Endothelial cell of umbilical vein (primary cell): ENCODE data around the gene PIK3R2. TPM values are rescaled to one million over a fixed set of nuclear protein-coding genes. Genes with fewer than 3 reads are reported as not detected.

Experiments used
- BruUV-seq: library from RNA; stranded (reverse); fragments of 400-500 nt; replicated peaks from 2 replicates; lab custom pipeline; 2021; lab: Mats Ljungman, UMichigan
- CTCF ChIA-PET: fragments of 300-600, 350-600 bp; sonication (Branson Sonifier 250); formaldehyde crosslinking; loops from one replicate; lab custom pipeline; 2021; ENCODE audit warnings: antibody characterized with exemption, inconsistent platforms; lab: Charles Lee
- POLR2A ChIA-PET: fragments of 300-600, 350-600 bp; sonication (Branson Sonifier 250); formaldehyde crosslinking; loops from one replicate; lab custom pipeline; 2021; ENCODE audit warnings: antibody characterized with exemption, inconsistent platforms; lab: Charles Lee
- DNase-seq: peaks from one replicate; pipeline ENCODE4 v3.0.0-alpha.2; 2011; ENCODE audit warnings: low read depth, low spot score
- FAIRE-seq: peaks from 2 replicates; lab custom pipeline; 2011; peaks lifted over from hg19 to GRCh38; lab: Jason Lieb, UNC
- H2AFZ ChIP-seq: 2 replicates; pipeline ENCODE4 v1.6.0; 2012; ENCODE audit warnings: low read depth, low read length, control low read depth, inconsistent platforms
- H3K27ac ChIP-seq: 2 replicates; pipeline ENCODE4 v1.5.1; 2011; ENCODE audit warnings: low read depth, mild to moderate bottlenecking, control low read depth, low read length, moderate library complexity; ENCODE audit not compliant: insufficient read depth
- H3K27me3 ChIP-seq, 2 experiments: 2 replicates each; pipeline versions ENCODE4 v1.6.0 to v1.6.1; 2011; ENCODE audit warnings: low read length in 2 of 2, mixed read lengths in 1 of 2; ENCODE audit not compliant: control insufficient read depth in 2 of 2, insufficient read depth in 2 of 2
- H3K36me3 ChIP-seq, 2 experiments: 2 replicates in 1 of 2; 3 replicates in 1 of 2; pipeline ENCODE4 v1.5.1; 2011; ENCODE audit warnings: low read length in 2 of 2, mild to moderate bottlenecking in 1 of 2, moderate library complexity in 1 of 2; ENCODE audit not compliant: control insufficient read depth in 2 of 2, insufficient read depth in 2 of 2; ENCODE audit errors: extremely low read depth in 1 of 2
- H3K4me1 ChIP-seq: 3 replicates; pipeline ENCODE4 v1.5.1; 2011; ENCODE audit warnings: mild to moderate bottlenecking, low read length; ENCODE audit not compliant: control insufficient read depth, insufficient read depth; ENCODE audit errors: extremely low read depth
- H3K4me2 ChIP-seq: 2 replicates; pipeline ENCODE4 v1.6.1; 2011; ENCODE audit warnings: low read length, control low read depth, mixed read lengths; ENCODE audit not compliant: insufficient read depth
- H3K4me3 ChIP-seq, 3 experiments: fragments of 200-600 bp in 1 of 3; sonication (generic), shearing (Covaris generic) in 1 of 3; replicated peaks in 1 of 3; 2 replicates each; pipeline ENCODE4 v1.5.1; 2011 to 2016; ENCODE audit warnings: control low read depth in 3 of 3, low read length in 3 of 3, mild to moderate bottlenecking in 2 of 3, inconsistent platforms in 1 of 3, low read depth in 1 of 3, moderate library complexity in 1 of 3; ENCODE audit not compliant: insufficient read depth in 1 of 3
- H3K79me2 ChIP-seq: 2 replicates; pipeline ENCODE4 v1.6.0; 2012; ENCODE audit warnings: low read length, inconsistent platforms; ENCODE audit not compliant: control insufficient read depth, insufficient read depth
- H3K9ac ChIP-seq: replicated peaks from 2 replicates; pipeline ENCODE3; 2011; ENCODE audit warnings: low read length, control low read depth; ENCODE audit not compliant: insufficient read depth; ENCODE audit errors: extremely low read depth
- H3K9me1 ChIP-seq: replicated peaks from 3 replicates; pipeline ENCODE4 v1.6.0; 2011; ENCODE audit warnings: mild to moderate bottlenecking, low read length; ENCODE audit not compliant: control insufficient read depth, insufficient read depth; ENCODE audit errors: extremely low read depth
- H3K9me3 ChIP-seq: replicated peaks from 2 replicates; pipeline ENCODE4 v1.5.1; 2012; ENCODE audit warnings: low read length, inconsistent platforms; ENCODE audit not compliant: control insufficient read depth, insufficient read depth
- H4K20me1 ChIP-seq: replicated peaks from 2 replicates; pipeline ENCODE3; 2011; ENCODE audit warnings: mild to moderate bottlenecking, low read length; ENCODE audit not compliant: control insufficient read depth, insufficient read depth; ENCODE audit errors: extremely low read depth
- EZH2 ChIP-seq: IDR thresholded peaks from 2 replicates; pipeline ENCODE4 v1.6.1; 2012; ENCODE audit warnings: borderline replicate concordance, low read depth, mild to moderate bottlenecking, moderate library complexity, low read length, inconsistent platforms; ENCODE audit not compliant: severe bottlenecking
- FOS ChIP-seq: IDR thresholded peaks from 2 replicates; pipeline ENCODE4 v1.6.1; 2011; ENCODE audit warnings: mild to moderate bottlenecking, low read length, moderate library complexity, borderline replicate concordance; ENCODE audit not compliant: insufficient read depth
- GATA2 ChIP-seq: IDR thresholded peaks from 2 replicates; pipeline ENCODE4 v1.7.0; 2011; ENCODE audit warnings: low read depth, mild to moderate bottlenecking, moderate library complexity, mixed read lengths, low read length; ENCODE audit not compliant: insufficient read length, insufficient read depth
- JUN ChIP-seq: IDR thresholded peaks from 2 replicates; pipeline ENCODE4 v1.6.1; 2011; ENCODE audit warnings: borderline replicate concordance, low read depth; ENCODE audit not compliant: insufficient read length, insufficient read depth
- MAX ChIP-seq: IDR thresholded peaks from 2 replicates; pipeline ENCODE4 v1.6.1; 2011; ENCODE audit not compliant: insufficient read depth, insufficient read length
- MYC ChIP-seq: IDR thresholded peaks from one replicate; pipeline ENCODE4 v1.6.1; 2011; ENCODE audit warnings: mild to moderate bottlenecking, low read depth, low read length
- POLR2A ChIP-seq: IDR thresholded peaks from 2 replicates; pipeline ENCODE4 v1.6.1; 2012; ENCODE audit warnings: low read depth, mild to moderate bottlenecking, control low read depth, low read length
- POLR2AphosphoS5 ChIP-seq: IDR thresholded peaks from 2 replicates; pipeline ENCODE4 v1.6.1; 2012; ENCODE audit warnings: low read depth, mild to moderate bottlenecking, control low read depth, low read length, moderate library complexity; ENCODE audit not compliant: insufficient read depth
- dilution Hi-C: fragments of 300-500 bp; cut with MboI; formaldehyde crosslinking; loops from one replicate; pipeline ENCODE4 v1.15.0; 2019; ENCODE audit warnings: low sequenced_read_pairs; ENCODE audit not compliant: extremely low pct_ligation_motif_present
- intact Hi-C: fragments of 100-400 bp; cut with micrococcal nuclease; formaldehyde crosslinking; loops from one replicate; pipeline ENCODE4 v1.10.0; 2022
- polyA plus RNA-seq, 4 experiments: library from polyadenylated mRNA; depleted of rRNA in 3 of 4; stranded (reverse) in 3 of 4; unstranded in 1 of 4; fragments of >200 nt; gene quantifications; 2 replicates each; pipeline versions ENCODE4 v1.2.1 to v1.2.3, GENCODE V29; 2011 to 2012; ENCODE audit warnings: missing spikeins in 1 of 4
- total RNA-seq: library from RNA; stranded (reverse); gene quantifications from 2 replicates; pipeline ENCODE4 v1.2.3, GENCODE V29; 2021
- TF ChIP-seq, protein P1 (sequence below), 2 donors: IDR thresholded peaks; 1 replicate in 1 of 2; 2 replicates in 1 of 2; pipeline ENCODE4 v1.5.1; 2011; ENCODE audit warnings: low read length in 2 of 2, mild to moderate bottlenecking in 2 of 2, moderate library complexity in 2 of 2, control low read depth in 1 of 2, inconsistent platforms in 1 of 2, low read depth in 1 of 2; ENCODE audit not compliant: insufficient read depth in 1 of 2; ENCODE audit errors: extremely low read depth in 1 of 2

Gene PIK3R2
- total and polyA plus RNA-seq, 2 donors (not counting 3 experiments of a cell fraction or from before 2014, with no cell fraction given), result 8.1 to 15.2 TPM

DNA sequence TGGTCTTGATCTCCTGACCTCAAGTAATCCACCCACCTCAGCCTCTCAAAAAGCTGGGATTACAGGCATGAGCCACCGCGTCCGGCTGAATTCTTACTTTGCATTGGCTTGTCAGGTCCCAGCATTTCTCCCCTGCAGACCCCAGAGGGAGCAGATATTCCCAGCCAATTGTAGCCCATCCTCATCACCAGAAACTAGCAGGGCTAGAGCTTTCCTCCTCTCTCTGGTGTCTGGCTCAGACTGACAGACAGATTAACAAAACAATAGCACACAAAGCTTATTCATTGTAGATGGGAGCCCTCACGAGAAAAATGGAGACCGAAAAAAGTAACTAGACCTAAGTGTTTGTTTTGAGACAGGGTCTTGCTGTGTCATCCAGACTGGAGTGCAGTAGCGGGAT lies 32.6 kb downstream of the PIK3R2 start:
- Histone ChIP-seq H3K9me3 (no peaks in the 10 kb centered on the region), H3K4me1 (no peaks in the 10 kb centered on the region), H3K36me3 (no peaks in the 10 kb centered on the region), H3K27me3 (no peaks in the 10 kb centered on the region), H3K27ac (no peak overlapping the region), H2AFZ (no peak overlapping the region), H3K4me3 (no peak overlapping the region), H4K20me1 (no peaks in the 10 kb centered on the region), H3K9ac (no peak overlapping the region), H3K9me1 (no peaks in the 10 kb centered on the region), H3K79me2 (no peaks in the 10 kb centered on the region), H3K4me2 (no peak overlapping the region)
- TF ChIP-seq JUN, result no peak
- no peak for TF ChIP-seq POLR2A
- no peak for TF ChIP-seq GATA2
- TF ChIP-seq POLR2AphosphoS5, result no peak
- TF ChIP-seq MYC, result no peak
- TF ChIP-seq, protein P1, sequence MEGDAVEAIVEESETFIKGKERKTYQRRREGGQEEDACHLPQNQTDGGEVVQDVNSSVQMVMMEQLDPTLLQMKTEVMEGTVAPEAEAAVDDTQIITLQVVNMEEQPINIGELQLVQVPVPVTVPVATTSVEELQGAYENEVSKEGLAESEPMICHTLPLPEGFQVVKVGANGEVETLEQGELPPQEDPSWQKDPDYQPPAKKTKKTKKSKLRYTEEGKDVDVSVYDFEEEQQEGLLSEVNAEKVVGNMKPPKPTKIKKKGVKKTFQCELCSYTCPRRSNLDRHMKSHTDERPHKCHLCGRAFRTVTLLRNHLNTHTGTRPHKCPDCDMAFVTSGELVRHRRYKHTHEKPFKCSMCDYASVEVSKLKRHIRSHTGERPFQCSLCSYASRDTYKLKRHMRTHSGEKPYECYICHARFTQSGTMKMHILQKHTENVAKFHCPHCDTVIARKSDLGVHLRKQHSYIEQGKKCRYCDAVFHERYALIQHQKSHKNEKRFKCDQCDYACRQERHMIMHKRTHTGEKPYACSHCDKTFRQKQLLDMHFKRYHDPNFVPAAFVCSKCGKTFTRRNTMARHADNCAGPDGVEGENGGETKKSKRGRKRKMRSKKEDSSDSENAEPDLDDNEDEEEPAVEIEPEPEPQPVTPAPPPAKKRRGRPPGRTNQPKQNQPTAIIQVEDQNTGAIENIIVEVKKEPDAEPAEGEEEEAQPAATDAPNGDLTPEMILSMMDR (IDR thresholded peaks at IDR 0.05; ENCODE audit: extremely low read depth in 1 of 2, insufficient read depth in 1 of 2, low read depth in 1 of 2, low read length in 2 of 2), result no peak
- no peak for TF ChIP-seq EZH2
- no peak for TF ChIP-seq FOS
- no peak for TF ChIP-seq MAX
- dilution Hi-C loops, result no loop called here
- ChIA-PET CTCF (interaction anchor here (1.0 to 2.5 kb wide), 4 partner anchors 9 to 72 kb away, joined by 4 to 12 read pairs (median 8); no protein-coding TSS in a partner anchor), POLR2A (no interaction called here)
- intact Hi-C loops, result no loop called here
- no TSS peak for BruUV-seq
- FAIRE-seq (no peak), DNase-seq (no peak)
